ENCODE measurements around the gene PKN2.
"Not testable (repeated sequence)": the region's sequence is repeated elsewhere in the genome, so short reads cannot be mapped to it uniquely, and the experiment has no call there.

The PKN2 gene

GRCh38 chr1:88877911-88878310 lies 193.8 kb downstream of the PKN2 start:
- no peak for DNase-seq (ENCODE audit: low read depth, low spot score)

DNA sequence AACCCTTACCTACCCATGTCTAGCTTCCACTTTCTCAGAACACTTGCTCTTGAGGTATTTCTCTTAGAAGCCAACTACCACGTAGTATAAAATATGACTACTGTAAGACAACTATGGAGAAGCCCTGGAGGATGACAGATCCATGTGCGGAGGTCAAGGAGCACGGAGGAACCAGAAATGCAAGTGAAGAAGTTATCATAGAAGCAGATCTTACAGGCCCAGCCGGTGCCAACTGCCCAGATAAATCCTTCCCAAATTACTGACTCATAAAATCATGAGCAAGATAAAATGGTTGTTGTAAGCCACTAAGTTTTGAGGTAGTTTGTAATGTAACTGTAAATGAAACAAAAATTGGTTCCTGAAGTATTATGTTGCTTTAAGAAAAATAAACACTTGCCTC lies 194.7 kb downstream of the PKN2 start:
- DNase-seq (ENCODE audit: low read depth, low spot score), result no peak

GRCh38 chr1:88880717-88881116 lies 196.6 kb downstream of the PKN2 start:
- DNase-seq (ENCODE audit: low read depth, low spot score), result not testable (repeated sequence)

- DNase-seq (ENCODE audit: low read depth, low spot score), result no peak
Observed at GRCh38 chr1:88883156-88883555, 199.1 kb downstream of the PKN2 start.

Measured in ELF-1 (cell line).